Nucleus accumbens (tissue), 56 donors: Measurements from ENCODE around the gene AIRE.
A peak's percentile ranks its signal among the peaks of the same experiment; 100 is the strongest.

Experiments used
- DNase-seq, 56 donors: peaks; one replicate each; lab custom pipeline; 2025; lab: John Stamatoyannopoulos, UW

Gene AIRE

GRCh38 chr21:44303490-44303981 is 17.9 kb downstream of the AIRE start:
- no peak for DNase-seq

- DNase-seq = peak in 30 of 56 donors; percentile 16 to 72 (median 40)
These were observed 18.4 kb downstream of the AIRE start for GRCh38 chr21:44304011-44304616.

GRCh38 chr21:44304877-44305293 is 19.2 kb downstream of the AIRE start:
- peak in 48 of 56 donors; percentile 21 to 82 (median 54) for DNase-seq

GRCh38 chr21:44305691-44306090 is 20.0 kb downstream of the AIRE start:
- DNase-seq = peak in 13 of 56 donors; percentile 21 to 68 (median 29)

GRCh38 chr21:44306936-44307704 is 21.4 kb downstream of the AIRE start:
- DNase-seq = no peak

GRCh38 chr21:44310628-44311507 is 25.2 kb downstream of the AIRE start:
- no peak for DNase-seq

GRCh38 chr21:44312089-44312488 is 26.4 kb downstream of the AIRE start:
- DNase-seq = no peak

- no peak for DNase-seq
These were observed 27.0 kb downstream of the AIRE start for GRCh38 chr21:44312716-44313115.

- DNase-seq = no peak
These were observed 27.8 kb downstream of the AIRE start for GRCh38 chr21:44313451-44313850.

GRCh38 chr21:44314128-44314527 is 28.5 kb downstream of the AIRE start:
- no peak for DNase-seq

- DNase-seq = no peak
These were observed 28.9 kb downstream of the AIRE start for GRCh38 chr21:44314561-44314960.

GRCh38 chr21:44315691-44316203 is 30.1 kb downstream of the AIRE start:
- no peak for DNase-seq

GRCh38 chr21:44316277-44316900 is 30.7 kb downstream of the AIRE start:
- peak in 1 of 56 donors; percentile 57 for DNase-seq

GRCh38 chr21:44317241-44317782 is 31.6 kb downstream of the AIRE start:
- DNase-seq = peak in 27 of 56 donors; percentile 16 to 71 (median 42)

- DNase-seq = no peak
These were observed 32.2 kb downstream of the AIRE start for GRCh38 chr21:44317871-44318270.

- no peak for DNase-seq
These were observed 33.0 kb downstream of the AIRE start for GRCh38 chr21:44318489-44319285.

- no peak for DNase-seq
These were observed 33.9 kb downstream of the AIRE start for GRCh38 chr21:44319407-44320065.

- DNase-seq = no peak
These were observed 35.2 kb downstream of the AIRE start for GRCh38 chr21:44320847-44321246.
